Fibroblast of lung (primary cell): ENCODE results near the gene ARHGEF16.

Source experiments
- CTCF ChIP-seq, 2 donors: IDR thresholded peaks in 1 of 2; conservative IDR thresholded peaks in 1 of 2; 1 replicate in 1 of 2; 2 replicates in 1 of 2; pipeline ENCODE4 v1.5.1; 2011 to 2012; ENCODE audit warnings: low read length in 2 of 2, control low read depth in 1 of 2, inconsistent platforms in 1 of 2, low read depth in 1 of 2, mild to moderate bottlenecking in 1 of 2
- EZH2 ChIP-seq: IDR thresholded peaks from 2 replicates; pipeline ENCODE4 v1.5.1; 2012; ENCODE audit warnings: low read length, control low read depth, mild to moderate bottlenecking; ENCODE audit errors: missing control alignments

GRCh38 chr1:3443807-3444206 is 10.7 kb upstream of the ARHGEF16 start:
- TF ChIP-seq CTCF (conservative IDR thresholded peaks at IDR 0.05 in 1 of 2, IDR thresholded peaks at IDR 0.05 in 1 of 2; ENCODE audit: low read depth in 1 of 2, low read length in 2 of 2) (no peak), EZH2 (no peak)
